ENCODE measurements around the gene NLGN1. TPM values are rescaled to one million over a fixed set of nuclear protein-coding genes. Genes with fewer than 3 reads are reported as not detected.

The NLGN1 gene
- total RNA-seq, 1 experiment from 2014 or later: 0.85 TPM

DNA sequence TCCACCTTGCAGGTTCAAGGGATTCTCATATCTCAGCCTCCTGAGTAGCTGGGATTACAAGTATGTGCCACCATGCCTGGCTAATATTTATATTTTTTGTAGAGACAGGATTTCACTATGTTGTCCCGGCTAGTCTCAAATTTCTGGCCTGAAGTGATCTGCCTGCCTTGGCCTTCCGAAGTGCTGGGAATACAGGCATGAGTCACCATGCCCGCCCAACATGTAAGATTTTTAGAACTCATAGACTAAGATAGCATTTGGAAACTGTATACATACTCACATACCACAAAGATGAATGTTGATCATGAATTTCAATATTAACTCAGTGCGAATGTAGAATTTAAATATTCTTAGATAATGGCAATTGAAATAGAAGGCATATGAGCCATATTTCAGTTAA, 718.9 kb downstream of the NLGN1 start:
- ATAC-seq (no peak), DNase-seq (ENCODE audit: low read depth, low spot score) (no peak)
- intact Hi-C loops (cut with micrococcal nuclease; ENCODE audit: unreplicated experiment) (no loop called here), in situ Hi-C loops (cut with HindIII; ENCODE audit: low pct_unique_long_range_greater_than_20kb, low sequenced_read_pairs) (no loop called here)
- Histone ChIP-seq H3K4me1 (ENCODE audit: control insufficient read depth, insufficient read depth, low read length) (no peaks in the 10 kb centered on the region), H3K27ac (ENCODE audit: low read length) (no peak overlapping the region), H3K36me3 (ENCODE audit: control insufficient read depth, insufficient read depth, low read length) (no peaks in the 10 kb centered on the region), H3K27me3 (ENCODE audit: control insufficient read depth, insufficient read depth, low read length) (no peaks in the 10 kb centered on the region), H3K4me3 (ENCODE audit: low read depth in 2 of 2, low read length in 2 of 2) (no peak overlapping the region), H3K9me3 (ENCODE audit: control insufficient read depth, insufficient read depth, low read depth, low read length) (no peaks in the 10 kb centered on the region)
- TF ChIP-seq TCF7L2 (IDR thresholded peaks at IDR 0.05; ENCODE audit: low read depth, low read length): no peak
- TF ChIP-seq, protein P1, sequence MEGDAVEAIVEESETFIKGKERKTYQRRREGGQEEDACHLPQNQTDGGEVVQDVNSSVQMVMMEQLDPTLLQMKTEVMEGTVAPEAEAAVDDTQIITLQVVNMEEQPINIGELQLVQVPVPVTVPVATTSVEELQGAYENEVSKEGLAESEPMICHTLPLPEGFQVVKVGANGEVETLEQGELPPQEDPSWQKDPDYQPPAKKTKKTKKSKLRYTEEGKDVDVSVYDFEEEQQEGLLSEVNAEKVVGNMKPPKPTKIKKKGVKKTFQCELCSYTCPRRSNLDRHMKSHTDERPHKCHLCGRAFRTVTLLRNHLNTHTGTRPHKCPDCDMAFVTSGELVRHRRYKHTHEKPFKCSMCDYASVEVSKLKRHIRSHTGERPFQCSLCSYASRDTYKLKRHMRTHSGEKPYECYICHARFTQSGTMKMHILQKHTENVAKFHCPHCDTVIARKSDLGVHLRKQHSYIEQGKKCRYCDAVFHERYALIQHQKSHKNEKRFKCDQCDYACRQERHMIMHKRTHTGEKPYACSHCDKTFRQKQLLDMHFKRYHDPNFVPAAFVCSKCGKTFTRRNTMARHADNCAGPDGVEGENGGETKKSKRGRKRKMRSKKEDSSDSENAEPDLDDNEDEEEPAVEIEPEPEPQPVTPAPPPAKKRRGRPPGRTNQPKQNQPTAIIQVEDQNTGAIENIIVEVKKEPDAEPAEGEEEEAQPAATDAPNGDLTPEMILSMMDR (IDR thresholded peaks at IDR 0.05): no peak
- TF ChIP-seq, protein P2, sequence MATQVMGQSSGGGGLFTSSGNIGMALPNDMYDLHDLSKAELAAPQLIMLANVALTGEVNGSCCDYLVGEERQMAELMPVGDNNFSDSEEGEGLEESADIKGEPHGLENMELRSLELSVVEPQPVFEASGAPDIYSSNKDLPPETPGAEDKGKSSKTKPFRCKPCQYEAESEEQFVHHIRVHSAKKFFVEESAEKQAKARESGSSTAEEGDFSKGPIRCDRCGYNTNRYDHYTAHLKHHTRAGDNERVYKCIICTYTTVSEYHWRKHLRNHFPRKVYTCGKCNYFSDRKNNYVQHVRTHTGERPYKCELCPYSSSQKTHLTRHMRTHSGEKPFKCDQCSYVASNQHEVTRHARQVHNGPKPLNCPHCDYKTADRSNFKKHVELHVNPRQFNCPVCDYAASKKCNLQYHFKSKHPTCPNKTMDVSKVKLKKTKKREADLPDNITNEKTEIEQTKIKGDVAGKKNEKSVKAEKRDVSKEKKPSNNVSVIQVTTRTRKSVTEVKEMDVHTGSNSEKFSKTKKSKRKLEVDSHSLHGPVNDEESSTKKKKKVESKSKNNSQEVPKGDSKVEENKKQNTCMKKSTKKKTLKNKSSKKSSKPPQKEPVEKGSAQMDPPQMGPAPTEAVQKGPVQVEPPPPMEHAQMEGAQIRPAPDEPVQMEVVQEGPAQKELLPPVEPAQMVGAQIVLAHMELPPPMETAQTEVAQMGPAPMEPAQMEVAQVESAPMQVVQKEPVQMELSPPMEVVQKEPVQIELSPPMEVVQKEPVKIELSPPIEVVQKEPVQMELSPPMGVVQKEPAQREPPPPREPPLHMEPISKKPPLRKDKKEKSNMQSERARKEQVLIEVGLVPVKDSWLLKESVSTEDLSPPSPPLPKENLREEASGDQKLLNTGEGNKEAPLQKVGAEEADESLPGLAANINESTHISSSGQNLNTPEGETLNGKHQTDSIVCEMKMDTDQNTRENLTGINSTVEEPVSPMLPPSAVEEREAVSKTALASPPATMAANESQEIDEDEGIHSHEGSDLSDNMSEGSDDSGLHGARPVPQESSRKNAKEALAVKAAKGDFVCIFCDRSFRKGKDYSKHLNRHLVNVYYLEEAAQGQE (IDR thresholded peaks at IDR 0.05; ENCODE audit: insufficient read depth in 1 of 2, low read depth in 2 of 2, low read length in 1 of 2): no peak
- no peak for TF ChIP-seq SIN3A (IDR thresholded peaks at IDR 0.05; ENCODE audit: borderline replicate concordance, insufficient read depth, low read depth, low read length)
- no peak for TF ChIP-seq POLR2AphosphoS5 (IDR thresholded peaks at IDR 0.05; ENCODE audit: low read depth, low read length)
- BruUV-seq (replicated peaks): no TSS peak
- ChIA-PET CTCF (no interaction called here), POLR2A (no interaction called here)

DNA sequence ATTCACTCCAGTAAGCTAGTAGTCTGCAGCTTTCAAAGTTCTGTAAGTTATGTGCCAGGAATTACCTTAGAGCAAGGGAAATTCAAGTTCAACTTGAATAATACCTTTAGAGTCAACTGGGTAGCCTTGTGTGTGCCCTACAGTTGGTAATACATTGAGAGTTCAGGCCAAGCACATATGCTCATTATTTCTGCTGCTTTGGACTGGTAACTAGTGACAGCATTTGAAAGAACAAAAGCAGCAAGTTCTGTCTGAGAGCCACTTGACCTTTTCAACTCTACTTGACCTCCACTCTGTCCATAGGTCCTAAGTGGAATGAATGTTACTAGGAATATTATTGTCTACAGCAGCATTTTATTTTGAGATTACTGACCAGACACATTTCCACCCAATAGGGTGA, 723.5 kb downstream of the NLGN1 start:
- no TSS peak for BruUV-seq (replicated peaks)
- TF ChIP-seq, protein P1 (IDR thresholded peaks at IDR 0.05): no peak
- TF ChIP-seq POLR2AphosphoS5 (IDR thresholded peaks at IDR 0.05; ENCODE audit: low read depth, low read length) (no peak), TCF7L2 (IDR thresholded peaks at IDR 0.05; ENCODE audit: low read depth, low read length) (no peak), SIN3A (IDR thresholded peaks at IDR 0.05; ENCODE audit: borderline replicate concordance, insufficient read depth, low read depth, low read length) (no peak)
- TF ChIP-seq, protein P2 (IDR thresholded peaks at IDR 0.05; ENCODE audit: insufficient read depth in 1 of 2, low read depth in 2 of 2, low read length in 1 of 2): no peak
- in situ Hi-C loops (cut with HindIII; ENCODE audit: low pct_unique_long_range_greater_than_20kb, low sequenced_read_pairs) (no loop called here), intact Hi-C loops (cut with micrococcal nuclease; ENCODE audit: unreplicated experiment) (no loop called here)
- ATAC-seq: no peak
- Histone ChIP-seq H3K27me3 (ENCODE audit: control insufficient read depth, insufficient read depth, low read length) (no peaks in the 10 kb centered on the region), H3K9me3 (ENCODE audit: control insufficient read depth, insufficient read depth, low read depth, low read length) (no peaks in the 10 kb centered on the region), H3K4me3 (ENCODE audit: low read depth in 2 of 2, low read length in 2 of 2) (no peak overlapping the region), H3K4me1 (ENCODE audit: control insufficient read depth, insufficient read depth, low read length) (no peaks in the 10 kb centered on the region), H3K36me3 (ENCODE audit: control insufficient read depth, insufficient read depth, low read length) (no peaks in the 10 kb centered on the region), H3K27ac (ENCODE audit: low read length) (no peak overlapping the region)
- ChIA-PET POLR2A (no interaction called here), CTCF (interaction anchor here (0.5 kb wide), 1 partner anchor 423 kb away, joined by 7 read pairs; no protein-coding TSS in a partner anchor)
- DNase-seq (ENCODE audit: low read depth, low spot score): no peak

All from Panc1 (cell line).